BE2C (cell line): ENCODE results near the gene TMCC1.
"Not testable (repeated sequence)": the region's sequence is repeated elsewhere in the genome, so short reads cannot be mapped to it uniquely, and the experiment has no call there.

Experiments
- DNase-seq: peaks from one replicate; pipeline ENCODE4 v3.0.0-alpha.2; 2020
- H3K27me3 ChIP-seq: fragments of 250-450 bp; sonication (Bioruptor Pico); 2 replicates; pipeline ENCODE4 v1.5.1; 2020; ENCODE audit warnings: mild to moderate bottlenecking
- H3K36me3 ChIP-seq: fragments of 250-450 bp; sonication (Bioruptor Pico); 2 replicates; pipeline ENCODE4 v1.5.1; 2020; ENCODE audit warnings: mild to moderate bottlenecking
- H3K4me1 ChIP-seq: fragments of 250-450 bp; sonication (Bioruptor Pico); 2 replicates; pipeline ENCODE4 v1.5.1; 2020
- H3K4me3 ChIP-seq: 2 replicates; pipeline ENCODE4 v1.5.1; 2011; ENCODE audit warnings: low read depth, low read length
- H3K9me3 ChIP-seq: fragments of 250-450 bp; sonication (Bioruptor Pico); 2 replicates; pipeline ENCODE4 v1.5.1; 2020
- CTCF ChIP-seq: IDR thresholded peaks from 2 replicates; pipeline ENCODE4 v1.5.1; 2012; ENCODE audit warnings: mild to moderate bottlenecking, low read depth, low read length

The TMCC1 gene

DNA sequence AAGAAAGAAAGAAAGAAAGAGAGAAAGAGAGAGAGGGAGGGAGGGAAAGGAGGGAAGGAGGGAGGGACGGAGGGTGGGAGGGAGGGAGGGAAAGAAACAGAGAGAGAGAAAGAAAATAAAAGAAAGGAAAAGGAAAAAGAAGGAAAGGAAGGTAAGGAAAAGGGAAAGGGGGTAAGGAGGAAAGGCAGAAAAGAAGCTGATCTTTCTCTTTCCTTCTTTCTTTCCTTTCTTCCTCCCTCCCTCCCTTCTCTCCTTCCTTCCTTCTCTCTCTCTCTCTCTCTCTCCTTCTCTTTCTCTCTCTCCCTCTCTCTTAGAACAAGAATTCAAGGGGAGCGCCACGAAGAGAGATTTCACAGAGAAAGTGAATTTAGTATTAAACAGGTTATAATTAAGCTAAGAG lies 25.8 kb upstream of the TMCC1 start:
- no peak overlapping the region for H3K4me3 ChIP-seq
- no peaks in the 10 kb centered on the region for H3K36me3 ChIP-seq
- H3K27me3 ChIP-seq: no peaks in the 10 kb centered on the region
- peaks cover 14% of the 10 kb centered on the region for H3K9me3 ChIP-seq
- TF ChIP-seq CTCF: no peak
- no peaks in the 10 kb centered on the region for H3K4me1 ChIP-seq
- DNase-seq: no peak

DNA sequence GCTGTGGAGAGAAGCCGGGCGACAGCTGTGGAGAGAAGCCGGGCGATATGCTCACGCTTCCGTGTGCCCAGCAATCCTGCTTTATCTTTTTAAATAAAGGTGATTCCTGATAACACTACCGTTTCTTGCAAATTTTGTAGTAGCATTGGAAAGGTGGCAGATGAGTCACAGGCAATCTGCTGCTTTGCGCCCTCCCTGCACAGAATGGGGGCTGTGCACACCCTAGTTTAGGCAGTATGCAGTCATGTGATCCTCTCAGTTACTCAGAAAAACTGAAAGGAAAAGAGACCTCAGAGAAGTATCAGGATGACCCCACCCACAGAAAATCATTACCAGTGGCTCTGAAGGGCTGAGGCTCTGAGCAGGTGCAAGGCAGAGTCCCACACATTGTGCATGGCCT lies 24.9 kb upstream of the TMCC1 start:
- peaks cover 14% of the 10 kb centered on the region for H3K9me3 ChIP-seq
- H3K36me3 ChIP-seq: no peaks in the 10 kb centered on the region
- DNase-seq: no peak
- H3K27me3 ChIP-seq: no peaks in the 10 kb centered on the region
- no peaks in the 10 kb centered on the region for H3K4me1 ChIP-seq
- TF ChIP-seq CTCF: no peak
- H3K4me3 ChIP-seq: no peak overlapping the region

DNA sequence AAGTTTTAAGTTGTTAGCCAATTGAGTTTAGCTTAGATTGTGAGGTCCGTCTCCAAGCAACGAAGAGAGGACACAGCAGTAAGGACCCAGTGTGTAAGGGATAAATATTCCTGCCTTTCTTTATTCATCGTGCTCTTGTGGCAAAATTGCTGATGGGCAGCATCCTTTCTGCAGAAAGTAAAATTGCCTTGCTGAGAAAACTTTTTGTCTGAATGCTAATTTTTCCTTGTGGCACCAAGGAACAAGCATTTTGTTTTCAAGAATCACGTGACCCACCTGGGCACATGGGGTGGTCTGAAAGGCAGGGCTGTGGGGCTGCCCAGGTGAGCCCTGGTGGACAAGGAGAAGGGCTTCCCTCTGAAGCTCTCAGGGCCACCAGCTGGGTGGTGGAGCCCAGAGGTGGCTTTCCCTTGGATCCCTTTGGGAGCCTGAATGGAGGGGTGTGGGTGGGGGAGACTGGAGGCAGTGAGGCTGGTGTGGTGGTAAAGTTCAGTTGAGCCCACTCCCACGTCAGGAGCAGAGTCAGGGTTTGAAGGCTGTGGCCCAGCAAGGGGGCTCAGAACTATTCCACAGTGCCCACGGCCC lies 24.0 kb upstream of the TMCC1 start:
- Histone ChIP-seq H3K9me3 (peaks cover 14% of the 10 kb centered on the region), H3K4me3 (no peak overlapping the region), H3K36me3 (no peaks in the 10 kb centered on the region), H3K27me3 (no peaks in the 10 kb centered on the region), H3K4me1 (no peaks in the 10 kb centered on the region)
- no peak for TF ChIP-seq CTCF
- DNase-seq: no peak

DNA sequence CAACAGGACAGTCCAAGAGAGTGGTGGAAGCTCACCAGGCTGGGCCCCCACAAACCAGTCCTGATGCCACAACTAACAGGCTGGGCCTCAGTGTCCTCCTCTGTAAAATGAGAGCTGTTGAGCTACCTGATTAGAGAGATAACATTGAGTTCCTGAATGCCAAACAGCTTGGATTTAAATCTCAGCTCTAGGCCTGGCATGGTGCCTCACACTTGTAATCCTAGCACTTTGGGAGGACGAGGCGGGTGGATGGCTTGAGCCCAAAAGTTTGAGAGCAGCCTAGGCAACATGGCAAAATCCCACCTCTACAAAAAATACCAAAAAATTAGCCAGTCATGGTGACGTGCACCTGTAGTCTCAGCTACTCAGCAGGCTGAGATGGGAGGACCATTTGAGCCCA lies 20.1 kb upstream of the TMCC1 start:
- no peaks in the 10 kb centered on the region for H3K36me3 ChIP-seq
- no peak for TF ChIP-seq CTCF
- H3K27me3 ChIP-seq: no peaks in the 10 kb centered on the region

DNA sequence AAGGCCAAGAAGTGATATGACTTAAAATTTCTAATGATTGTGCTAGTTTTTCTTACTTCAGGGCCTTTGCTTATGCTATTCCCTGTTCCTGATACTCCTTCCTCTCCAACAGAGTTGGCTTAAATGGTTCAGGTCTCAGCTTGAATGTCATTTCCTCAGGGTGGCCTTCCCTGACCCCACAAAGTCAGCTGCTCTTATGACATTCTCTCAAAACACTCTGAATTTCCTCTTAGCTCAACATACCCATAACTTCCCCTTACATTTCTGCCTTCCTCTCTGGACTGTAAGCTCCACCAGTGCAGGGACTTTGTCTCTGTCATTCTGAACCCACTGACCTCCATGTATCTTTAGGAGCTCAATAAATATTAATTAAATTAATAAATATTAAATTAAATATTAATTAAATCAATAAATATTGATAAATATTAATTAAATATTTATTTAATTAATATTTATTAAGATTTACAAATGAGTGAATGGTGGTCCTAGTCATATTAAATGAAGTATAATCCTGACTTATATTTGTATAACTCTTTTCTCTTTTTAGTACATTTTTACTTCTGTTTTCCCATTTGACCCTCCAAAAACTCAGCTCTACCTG lies 17.9 kb upstream of the TMCC1 start:
- no peak for TF ChIP-seq CTCF
- H3K27me3 ChIP-seq: no peaks in the 10 kb centered on the region
- H3K9me3 ChIP-seq: no peaks in the 10 kb centered on the region
- H3K4me3 ChIP-seq: no peak overlapping the region
- H3K4me1 ChIP-seq: peaks cover 5% of the 10 kb centered on the region
- no peak for DNase-seq
- H3K36me3 ChIP-seq: no peaks in the 10 kb centered on the region

More for the DNA sequence above, 20.1 kb upstream of the TMCC1 start:
- DNase-seq: no peak
- Histone ChIP-seq H3K4me1 (no peaks in the 10 kb centered on the region), H3K4me3 (no peak overlapping the region), H3K9me3 (peaks cover 11% of the 10 kb centered on the region)

- H3K4me3 ChIP-seq, H3K27me3 ChIP-seq, H3K9me3 ChIP-seq, H3K4me1 ChIP-seq, H3K36me3 ChIP-seq, DNase-seq: not testable (repeated sequence)
These were observed 15.7 kb upstream of the TMCC1 start for GRCh38 chr3:129909235-129909634.

DNA sequence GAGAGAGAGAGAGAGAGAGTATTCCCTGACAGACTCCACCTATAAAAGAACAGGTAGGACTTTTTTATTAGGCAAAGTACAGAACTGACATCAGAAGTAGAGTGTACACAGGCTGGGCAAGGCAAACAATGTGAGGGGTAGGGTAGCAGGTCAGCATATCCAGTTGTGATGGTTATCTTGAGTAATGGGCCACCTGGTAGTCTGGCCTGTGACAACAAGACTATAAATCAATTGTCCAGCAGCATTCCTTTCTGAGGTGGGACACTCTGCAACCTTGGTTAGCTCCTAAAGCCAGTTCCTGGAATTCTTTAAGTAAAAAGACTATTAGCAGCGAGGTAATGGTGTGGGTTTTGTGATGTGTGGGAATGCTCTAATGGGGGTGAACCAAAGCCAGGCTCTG lies 14.9 kb upstream of the TMCC1 start:
- H3K27me3 ChIP-seq: no peaks in the 10 kb centered on the region
- DNase-seq: peak; percentile 16

DNA sequence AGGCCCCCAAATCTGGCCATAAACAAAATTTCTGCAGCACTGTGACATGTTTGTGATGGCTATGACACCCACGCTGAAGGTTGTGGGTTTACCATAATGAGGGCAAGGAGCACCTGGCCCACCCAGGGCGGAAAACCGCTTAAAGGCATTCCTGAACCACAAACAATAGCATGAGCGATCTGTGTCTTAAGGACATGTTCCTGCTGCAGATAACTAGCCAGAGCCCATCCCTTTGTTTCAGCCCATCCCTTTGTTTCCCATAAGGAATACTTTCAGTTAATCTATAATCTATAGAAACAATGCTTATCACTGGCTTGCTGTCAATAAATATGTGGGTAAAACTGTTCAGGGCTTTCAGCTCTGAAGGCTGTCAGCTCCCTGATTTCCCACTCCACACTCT lies 7.8 kb upstream of the TMCC1 start:
- DNase-seq, H3K27me3 ChIP-seq, H3K36me3 ChIP-seq, H3K4me3 ChIP-seq, H3K9me3 ChIP-seq, H3K4me1 ChIP-seq: not testable (repeated sequence)

More for the DNA sequence above, 14.9 kb upstream of the TMCC1 start:
- Histone ChIP-seq H3K4me1 (peaks cover 5% of the 10 kb centered on the region), H3K36me3 (no peaks in the 10 kb centered on the region), H3K4me3 (no peak overlapping the region), H3K9me3 (peaks cover 3% of the 10 kb centered on the region; the same call in 1 of the 2 replicates)
- no peak for TF ChIP-seq CTCF
